ENCODE data around the gene LDAH.

LDAH gene

DNA sequence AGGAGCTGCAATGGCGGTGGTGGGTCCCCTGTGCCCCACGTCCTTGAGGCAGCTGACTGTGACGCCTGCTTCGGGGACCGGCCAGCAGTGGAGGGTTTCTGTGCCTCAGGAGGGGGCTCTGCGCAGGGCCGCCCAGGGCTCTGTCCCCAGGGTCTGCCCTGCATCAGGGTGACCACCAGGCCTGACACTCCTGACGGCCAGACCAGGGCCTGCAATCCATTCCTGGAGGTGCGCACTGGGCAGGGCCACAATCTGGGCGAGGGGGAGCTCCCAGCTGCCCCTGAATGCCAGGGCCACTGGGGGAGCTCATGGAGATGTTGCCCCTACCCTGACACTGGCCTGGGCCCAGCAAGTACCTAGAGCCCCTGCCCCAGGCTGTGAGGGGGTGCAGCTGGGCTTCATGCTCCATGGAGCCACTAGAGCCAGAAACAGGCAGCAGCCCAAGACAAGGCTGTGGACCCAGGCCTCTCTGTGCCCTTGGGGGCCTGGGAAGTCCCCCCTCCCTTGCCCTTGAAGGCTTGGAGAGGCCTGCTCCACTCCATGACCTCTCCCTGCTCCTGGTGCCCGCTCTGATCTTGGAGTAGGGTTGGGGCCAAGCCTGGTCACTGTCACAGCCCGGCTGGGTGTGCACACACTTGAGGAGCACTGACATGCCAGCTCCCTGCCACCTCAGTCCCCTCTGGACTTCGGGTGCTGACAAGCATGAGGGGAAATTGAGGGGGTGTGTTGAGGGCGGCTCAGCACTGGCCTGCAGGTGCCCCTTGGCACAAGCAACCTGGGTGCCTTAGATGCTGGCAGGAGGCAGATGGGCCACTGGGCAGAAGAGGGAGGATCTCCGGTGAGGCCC, 55.9 kb downstream of the LDAH start:
- DNase-seq = no peak

GRCh38 chr2:20766213-20766612, 56.7 kb downstream of the LDAH start:
- DNase-seq = no peak

DNA sequence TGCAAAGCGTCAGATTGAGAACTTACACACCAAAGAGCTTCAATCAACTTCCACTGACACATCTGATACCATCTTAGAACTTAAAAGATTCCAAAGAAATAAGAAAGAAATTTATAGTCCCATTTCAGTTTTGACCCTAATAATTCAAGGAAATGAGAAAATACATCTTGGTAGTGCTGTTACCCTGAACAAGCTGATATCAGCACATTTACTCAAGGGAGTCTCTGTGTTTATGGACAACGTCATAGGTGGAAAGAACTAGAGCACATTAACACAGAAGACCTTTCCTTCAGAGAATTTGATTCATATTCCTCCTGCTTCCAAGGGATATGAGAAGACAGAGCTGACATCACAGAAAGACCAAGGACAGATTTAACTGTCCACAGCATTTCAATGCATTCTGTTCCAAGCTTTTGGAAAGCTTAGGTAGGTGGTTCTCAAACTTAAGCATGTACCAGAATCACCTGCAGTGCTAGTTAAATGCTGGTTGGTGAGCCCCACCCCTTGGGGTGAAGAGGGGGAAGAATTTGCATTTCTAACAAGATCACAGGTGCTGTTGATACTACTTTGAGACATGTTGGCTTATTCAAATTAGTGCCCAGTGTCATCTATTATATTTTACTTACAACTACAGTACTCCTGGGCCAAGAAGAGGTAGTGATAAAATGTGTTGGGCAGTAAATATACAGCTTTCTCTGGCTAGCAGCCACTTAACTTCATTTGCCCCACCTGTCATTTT, 59.8 kb downstream of the LDAH start:
- DNase-seq = no peak

DNA sequence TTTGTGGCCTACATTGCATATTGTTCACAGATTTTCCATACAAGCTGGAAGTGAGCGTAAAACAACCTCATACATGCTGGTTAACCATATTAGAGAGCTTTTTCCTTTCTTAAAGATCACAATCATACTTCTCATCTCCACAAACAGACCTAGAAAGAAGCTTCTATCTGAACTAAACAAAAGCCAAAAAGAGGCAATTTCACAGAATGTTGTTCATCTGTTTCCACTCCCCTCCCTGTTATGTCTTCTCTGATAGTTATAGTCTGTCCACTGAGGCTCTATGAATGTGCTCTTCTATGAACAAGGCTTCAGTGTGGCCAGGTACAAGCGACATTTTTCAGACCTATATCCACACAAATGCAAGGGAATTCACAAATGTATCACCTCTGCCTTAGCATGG, 63.4 kb downstream of the LDAH start:
- no peak for DNase-seq

DNA sequence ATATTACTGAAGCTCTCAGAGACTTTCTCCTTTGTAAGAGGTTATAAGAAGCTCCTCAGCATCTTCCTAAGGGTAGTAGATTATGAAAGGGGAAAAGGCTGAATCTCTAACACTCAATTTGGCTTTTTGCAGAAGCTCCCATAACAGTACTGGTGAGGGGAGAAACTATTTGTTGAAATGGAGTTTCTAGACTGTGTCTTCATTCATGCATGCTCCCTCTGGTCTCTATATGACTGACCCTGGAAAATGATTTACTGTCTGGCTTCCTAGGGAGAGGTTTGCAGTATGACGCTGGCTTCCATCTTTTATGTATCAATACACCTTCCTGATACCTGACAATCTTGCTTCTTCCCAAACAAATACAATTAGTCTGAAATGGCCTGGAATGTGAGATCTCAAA, 63.9 kb downstream of the LDAH start:
- DNase-seq = no peak

- no peak for DNase-seq
Measured at GRCh38 chr2:20757405-20758090, 65.4 kb downstream of the LDAH start.

DNA sequence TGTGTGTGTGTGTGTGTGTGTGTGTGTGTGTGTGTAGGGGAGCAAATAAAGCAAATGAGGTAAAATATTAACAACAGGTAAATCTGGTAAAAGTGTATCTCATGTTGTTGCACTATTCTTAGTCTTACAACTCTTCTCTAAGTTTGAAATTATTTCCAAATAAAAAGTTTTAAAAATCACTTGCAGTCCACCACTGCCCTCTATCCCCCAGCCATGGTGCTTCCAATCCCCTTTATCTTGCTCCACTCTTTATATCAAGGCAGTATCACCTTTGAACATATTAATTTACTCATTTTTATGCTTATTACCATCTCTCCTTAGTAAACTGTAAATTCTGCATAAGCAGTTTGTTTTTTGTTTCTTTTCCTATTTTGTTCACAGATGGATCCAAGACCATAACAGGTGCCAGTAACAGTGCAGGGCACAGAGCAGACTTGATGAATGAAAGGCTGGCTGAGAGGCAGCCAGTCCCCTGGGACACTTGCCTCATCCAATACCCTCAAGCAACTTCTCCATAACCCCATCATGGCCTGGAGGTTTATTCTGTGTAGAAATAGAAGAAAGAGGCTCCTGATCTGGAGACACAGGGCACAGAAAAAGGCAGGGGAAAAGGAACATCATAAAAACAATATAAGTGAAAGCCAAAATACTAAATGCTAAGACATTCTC, 67.6 kb downstream of the LDAH start:
- peak; percentile 62 for DNase-seq

GRCh38 chr2:20752293-20752692, 70.6 kb downstream of the LDAH start:
- DNase-seq = no peak

GRCh38 chr2:20747317-20747716, 75.6 kb downstream of the LDAH start:
- DNase-seq = no peak

- no peak for DNase-seq
Measured at GRCh38 chr2:20745924-20746555, 76.9 kb downstream of the LDAH start.

- DNase-seq = no peak
Measured at GRCh38 chr2:20744366-20745335, 78.2 kb downstream of the LDAH start.

GRCh38 chr2:20738772-20739171, 84.1 kb downstream of the LDAH start:
- DNase-seq = peak; percentile 16

DNA sequence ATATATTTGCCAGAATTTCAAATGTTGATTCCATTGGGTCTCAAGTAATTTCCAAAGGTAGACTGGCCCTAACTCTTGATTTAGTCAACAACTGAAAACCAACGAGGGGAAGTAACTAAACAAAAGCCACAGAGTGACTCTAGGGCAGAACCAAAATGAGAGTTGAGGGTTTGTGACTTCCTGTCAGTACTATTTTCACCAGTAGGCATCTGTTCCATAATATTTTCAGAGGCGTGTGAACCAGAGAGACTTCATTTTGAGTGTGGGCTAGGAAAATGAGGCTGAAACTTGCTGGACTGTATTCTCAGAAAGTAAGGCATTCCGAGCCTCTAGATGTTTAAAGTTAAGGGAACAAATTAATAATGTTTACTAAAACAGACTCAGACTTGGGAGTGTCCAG, 85.4 kb downstream of the LDAH start:
- DNase-seq = no peak

DNA sequence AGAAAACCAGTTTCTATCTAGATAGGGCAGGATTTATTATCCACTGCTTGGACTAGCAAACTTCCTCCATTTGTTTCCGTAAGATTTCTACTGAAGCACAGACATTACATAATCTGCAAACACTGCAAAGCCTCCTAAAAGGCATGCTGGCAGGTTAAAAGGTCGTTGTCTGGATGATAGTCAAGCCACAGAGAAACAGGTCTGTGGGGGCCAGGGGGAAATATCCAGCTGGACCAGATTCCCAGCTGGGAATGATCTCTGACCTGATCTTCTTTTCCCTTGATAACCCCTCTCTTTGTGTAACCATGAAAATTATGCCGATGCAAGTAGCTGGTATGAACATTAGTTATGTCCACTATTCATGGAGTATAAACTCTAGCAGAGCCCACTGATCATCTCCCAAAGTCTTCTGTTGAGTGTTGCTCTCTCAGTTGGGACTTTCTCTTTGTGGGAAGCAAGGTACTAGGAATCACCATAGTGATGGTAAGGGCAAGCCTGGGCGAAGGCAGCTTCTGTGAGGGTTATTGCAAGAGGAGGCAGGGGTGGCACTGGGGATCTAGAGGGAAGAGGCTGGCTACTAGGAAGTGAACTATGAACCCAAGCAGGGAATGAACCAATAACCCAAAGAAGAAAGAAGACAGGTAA, 94.7 kb downstream of the LDAH start:
- peak; percentile 40 for DNase-seq

DNA sequence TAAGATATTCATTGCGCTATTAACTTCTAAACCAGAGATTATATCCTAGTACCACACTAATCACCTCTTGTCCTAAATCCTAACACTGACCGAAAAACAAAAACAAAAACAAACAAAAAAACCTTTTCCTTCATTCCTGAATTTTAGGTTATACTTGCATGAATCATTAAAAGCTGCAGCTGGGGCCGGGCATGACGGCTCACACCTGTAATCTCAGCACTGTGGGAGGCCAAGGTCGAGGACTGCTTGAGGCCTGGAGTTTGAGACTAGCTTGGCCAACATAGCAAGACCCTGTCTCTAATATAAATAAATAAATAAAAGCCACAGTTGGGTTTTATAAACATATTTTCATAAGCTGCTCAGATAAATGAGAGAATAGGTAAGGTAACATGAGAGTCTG, 96.0 kb downstream of the LDAH start:
- no peak for DNase-seq

DNA sequence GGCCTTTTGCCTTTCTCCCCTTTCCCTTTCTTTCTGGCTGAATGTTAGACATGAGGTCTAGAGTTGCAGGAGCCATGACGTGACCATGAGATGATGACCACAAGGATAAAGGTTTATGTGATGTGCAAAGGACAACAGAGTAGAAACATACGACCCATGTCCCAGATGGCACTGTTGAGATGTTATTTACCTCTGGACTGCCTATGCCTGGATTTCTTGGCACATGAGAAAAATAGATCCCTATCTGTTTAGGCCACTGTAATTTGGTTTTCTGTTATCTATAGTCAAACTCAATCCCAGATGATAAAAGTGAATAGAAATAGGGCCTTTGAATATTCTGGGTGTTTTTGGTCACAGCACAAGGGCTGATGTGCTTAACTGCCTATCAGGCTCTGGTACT, 97.1 kb downstream of the LDAH start:
- no peak for DNase-seq

DNA sequence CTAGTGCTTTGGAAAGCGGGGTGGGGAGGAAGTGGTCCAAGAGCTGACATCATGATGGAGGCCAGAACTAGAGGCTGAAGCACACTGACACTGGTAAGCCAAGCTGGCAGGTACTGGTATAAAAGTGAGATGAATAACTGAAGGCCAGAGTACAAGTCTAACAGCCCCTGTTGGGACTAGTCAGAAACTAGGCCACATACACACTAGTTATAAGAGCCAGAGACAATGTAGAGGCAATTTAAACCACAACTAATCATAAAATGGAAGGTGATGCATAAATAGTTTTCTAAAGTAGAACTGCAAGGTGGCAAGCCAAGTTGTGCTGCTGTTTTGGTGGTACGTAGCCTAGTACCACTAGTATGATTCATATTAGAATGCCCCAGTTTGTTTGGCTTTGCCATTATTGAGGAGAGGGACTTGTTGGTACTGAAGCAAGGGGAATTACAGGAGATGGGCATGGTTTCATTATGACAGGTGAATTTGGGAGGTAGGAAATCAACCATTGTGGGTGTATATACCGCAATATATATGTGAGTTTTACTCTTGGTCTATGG, 98.3 kb downstream of the LDAH start:
- DNase-seq = no peak

DNA sequence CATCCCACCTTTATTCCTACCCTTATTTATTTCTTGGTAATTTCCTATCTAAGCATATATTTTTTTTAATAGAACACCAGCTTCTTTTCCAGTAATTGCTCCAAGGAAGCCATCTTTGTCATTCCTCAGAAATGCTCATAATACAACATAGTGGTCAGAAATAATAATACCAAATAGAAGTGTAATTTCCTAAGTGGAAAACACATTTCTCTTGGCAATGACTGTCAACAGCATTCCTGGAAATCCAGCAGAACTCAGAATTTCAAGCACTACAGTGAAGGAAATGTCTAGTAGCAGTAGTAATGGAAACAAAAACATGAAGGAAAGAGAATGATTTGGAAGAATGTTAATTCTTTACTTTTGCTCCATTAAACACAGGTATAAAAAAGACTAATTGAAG, 99.4 kb downstream of the LDAH start:
- DNase-seq = no peak

GRCh38 chr2:20722592-20723240, 100.2 kb downstream of the LDAH start:
- no peak for DNase-seq

DNA sequence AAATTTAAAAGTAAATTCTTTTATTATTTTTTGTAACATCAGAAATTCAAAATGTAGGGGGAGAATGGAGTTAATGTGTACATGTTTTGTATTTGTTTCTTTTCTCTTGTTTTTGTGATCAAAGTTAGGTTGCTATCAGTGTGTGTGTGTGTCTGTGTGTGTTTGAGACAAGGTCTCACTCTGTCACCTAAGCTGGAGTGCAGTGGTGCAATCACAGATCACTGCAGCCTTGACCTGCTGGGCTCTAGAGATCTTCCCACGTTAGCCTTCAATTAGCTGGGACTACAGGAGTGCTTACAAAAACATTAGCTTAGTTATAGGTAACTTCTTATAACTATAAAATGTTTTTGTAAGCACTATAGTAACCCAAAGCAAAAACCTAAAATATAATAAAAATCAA, 105.3 kb downstream of the LDAH start:
- DNase-seq = no peak
